ENCODE data around the gene SAP130. TPM values are rescaled to one million over a fixed set of nuclear protein-coding genes. Genes with fewer than 3 reads are reported as not detected.

The SAP130 gene
- total and polyA plus RNA-seq, 2 of the 4 experiments (the other 2 are of a cell fraction), result 6.1 to 17.1 TPM

DNA sequence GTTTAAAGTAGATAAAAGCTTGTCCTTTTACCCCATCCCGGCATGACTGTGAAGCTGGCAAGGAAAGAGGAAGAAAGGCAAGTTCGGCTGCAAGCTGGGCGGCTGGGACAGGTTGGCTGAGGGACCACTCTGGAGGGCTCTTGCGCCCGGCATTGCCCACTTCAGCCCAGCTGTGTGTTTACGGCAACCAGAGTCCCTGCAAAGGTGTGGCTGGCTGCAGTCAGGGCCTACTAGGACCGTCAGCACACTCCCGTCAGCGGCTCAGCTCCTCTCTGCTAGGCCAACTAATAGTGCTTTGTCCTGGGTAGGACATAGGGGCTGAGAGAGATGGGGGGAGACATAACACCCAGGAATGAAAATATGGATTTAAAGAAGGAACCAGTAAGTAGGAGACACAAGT lies 11.7 kb upstream of the SAP130 start:
- Histone ChIP-seq H2BK20ac (ENCODE audit: low read depth, low read length) (no peak overlapping the region), H4K8ac (ENCODE audit: low read depth in 2 of 2, low read length in 2 of 2) (no peak overlapping the region), H2AK9ac (replicated peaks; ENCODE audit: low read depth, low read length, poor library complexity) (no peak overlapping the region), H3K9ac (ENCODE audit: low read depth, low read length) (no peak overlapping the region), H3K56ac (ENCODE audit: extremely low read depth, insufficient read depth, low read length) (no peak overlapping the region), H4K20me1 (ENCODE audit: insufficient read depth, low read length) (no peaks in the 10 kb centered on the region), H3K4me1 (ENCODE audit: control insufficient read depth, insufficient read depth, low read length) (no peaks in the 10 kb centered on the region), H3K4me3 (ENCODE audit: insufficient read depth, low read depth, low read length) (no peak overlapping the region), H3K18ac (ENCODE audit: low read depth, low read length) (no peak overlapping the region), H3K4ac (ENCODE audit: low read depth, low read length) (no peak overlapping the region), H3K9me1 (ENCODE audit: insufficient read depth, low read length) (no peaks in the 10 kb centered on the region), H3K27ac (ENCODE audit: insufficient read depth, low read length) (no peak overlapping the region), H3K36me3 (ENCODE audit: control insufficient read depth, insufficient read depth, low read length) (no peaks in the 10 kb centered on the region), H4K91ac (ENCODE audit: insufficient read depth, low read depth, low read length) (no peak overlapping the region), H3K79me1 (ENCODE audit: low read depth in 1 of 2, low read length in 2 of 2) (no peaks in the 10 kb centered on the region), H4K5ac (ENCODE audit: low read depth, low read length) (no peak overlapping the region), H3K23ac (ENCODE audit: low read depth, low read length) (no peak overlapping the region), H2AK5ac (ENCODE audit: low read depth, low read length) (no peak overlapping the region), H3K14ac (replicated peaks; ENCODE audit: low read depth, low read length) (no peak overlapping the region), H2BK15ac (ENCODE audit: low read depth, low read length) (no peak overlapping the region), H2BK120ac (ENCODE audit: low read depth, low read length) (no peak overlapping the region), H2BK5ac (ENCODE audit: low read depth, low read length, poor library complexity, severe bottlenecking) (no peak overlapping the region), H3K4me2 (ENCODE audit: low read depth, low read length) (no peak overlapping the region), H3K9me3 (ENCODE audit: control insufficient read depth, insufficient read depth, low read length) (peaks cover 28% of the 10 kb centered on the region), H2AFZ (replicated peaks; ENCODE audit: low read length, poor library complexity) (no peak overlapping the region), H3K27me3 (ENCODE audit: control insufficient read depth, insufficient read depth, low read length) (peaks cover 2% of the 10 kb centered on the region; the same call in 1 of the 2 replicates)
- dilution Hi-C loops (cut with HindIII; ENCODE audit: low sequenced_read_pairs, unreplicated experiment), result no loop called here
- in situ Hi-C loops (cut with MboI; ENCODE audit: low sequenced_read_pairs), result no loop called here
- DNase-seq (no peak), ATAC-seq (ENCODE audit: low read depth) (no peak)
- ChIA-PET CTCF (no interaction called here), POLR2A (ENCODE audit: unreplicated experiment) (no interaction called here)
- no TSS peak for BruUV-seq (replicated peaks)
- WGBS, 2 experiments (ENCODE audit: extremely low coverage in 2 of 2, insufficient read length in 1 of 2), result 88% methylated on average over 5 of the region's 9 CpGs; no CpG with 5 or more reads in 1 of the 2 experiments
- intact Hi-C loops (cut with micrococcal nuclease), result no loop called here
- TF ChIP-seq SMC3 (IDR thresholded peaks at IDR 0.05; ENCODE audit: low read depth, low read length) (no peak), CHD1 (IDR thresholded peaks at IDR 0.05; ENCODE audit: low read depth, low read length) (no peak), RFX5 (IDR thresholded peaks at IDR 0.05; ENCODE audit: low read depth, low read length) (no peak), MAFK (IDR thresholded peaks at IDR 0.05; ENCODE audit: low read depth, low read length) (no peak), POLR2A (IDR thresholded peaks at IDR 0.05; ENCODE audit: low read depth, low read length) (no peak), MAZ (IDR thresholded peaks at IDR 0.05; ENCODE audit: borderline replicate concordance, low read depth, low read length) (no peak), CEBPB (IDR thresholded peaks at IDR 0.05; ENCODE audit: low read depth, low read length) (no peak)

Measured in IMR-90 (cell line).